NCI-H774 (cell line): ENCODE measurements around the gene CXADR.
"Not testable (repeated sequence)": the region's sequence is repeated elsewhere in the genome, so short reads cannot be mapped to it uniquely, and the experiment has no call there.

Experiments used
- DNase-seq: peaks from one replicate; lab custom pipeline; 2025; lab: John Stamatoyannopoulos, UW

The CXADR gene

DNA sequence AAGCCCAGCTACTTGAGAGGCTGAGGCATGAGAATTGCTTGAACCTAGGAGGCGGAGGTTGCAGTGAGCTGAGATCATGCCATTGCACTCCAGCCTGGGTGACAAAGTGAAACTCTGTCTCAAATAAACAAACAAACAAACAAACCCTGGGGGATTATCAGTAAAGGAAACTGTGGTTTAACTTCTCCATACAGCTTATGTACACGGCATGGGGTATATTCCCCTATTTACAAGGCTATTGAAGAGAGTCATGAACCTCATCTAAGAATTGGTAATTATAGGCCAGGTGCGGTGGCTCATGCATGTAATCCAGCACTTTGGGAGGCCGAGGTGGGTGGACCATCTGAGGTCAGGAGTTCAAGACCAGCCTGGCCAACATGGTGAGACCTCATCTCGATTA lies 9.9 kb upstream of the CXADR start:
- not testable (repeated sequence) for DNase-seq

DNA sequence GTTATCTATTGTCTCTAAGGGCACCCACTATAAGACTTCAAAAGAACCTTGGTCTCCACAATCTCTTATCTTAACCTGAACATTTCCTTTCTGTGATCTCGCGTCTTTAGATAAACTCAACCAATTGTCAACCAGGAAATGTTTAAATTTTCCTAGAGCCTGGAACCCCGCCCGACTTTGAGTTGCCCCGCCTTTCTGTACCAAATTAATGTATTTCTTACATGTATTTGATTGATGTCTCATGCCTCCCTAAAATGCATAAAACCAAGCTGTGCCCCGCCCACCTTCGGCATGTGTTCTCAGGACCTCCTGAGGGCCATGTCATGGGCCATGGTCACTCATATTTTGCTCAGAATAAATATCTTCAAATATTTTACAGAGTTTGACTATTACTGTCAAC lies 5.9 kb upstream of the CXADR start:
- no peak for DNase-seq

DNA sequence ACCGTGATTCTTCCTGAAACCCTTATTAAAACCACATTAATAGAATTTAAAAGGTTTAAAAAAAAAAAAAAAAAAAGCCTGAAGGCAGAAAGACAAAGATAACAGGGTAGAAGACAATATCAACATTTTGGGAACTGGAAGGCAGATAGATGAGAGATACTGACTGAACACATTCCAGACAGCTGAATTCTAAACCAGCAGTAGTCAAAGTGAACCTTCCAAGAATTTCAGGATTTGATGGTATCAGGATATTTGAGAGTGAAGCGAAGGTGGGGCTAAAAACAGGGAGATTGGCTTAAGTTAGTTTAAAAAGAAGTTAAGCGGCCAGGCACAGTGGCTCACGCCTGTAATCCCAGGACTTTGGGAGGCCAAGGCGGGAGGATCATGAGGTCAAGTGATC lies 5.3 kb upstream of the CXADR start:
- DNase-seq, result no peak

DNA sequence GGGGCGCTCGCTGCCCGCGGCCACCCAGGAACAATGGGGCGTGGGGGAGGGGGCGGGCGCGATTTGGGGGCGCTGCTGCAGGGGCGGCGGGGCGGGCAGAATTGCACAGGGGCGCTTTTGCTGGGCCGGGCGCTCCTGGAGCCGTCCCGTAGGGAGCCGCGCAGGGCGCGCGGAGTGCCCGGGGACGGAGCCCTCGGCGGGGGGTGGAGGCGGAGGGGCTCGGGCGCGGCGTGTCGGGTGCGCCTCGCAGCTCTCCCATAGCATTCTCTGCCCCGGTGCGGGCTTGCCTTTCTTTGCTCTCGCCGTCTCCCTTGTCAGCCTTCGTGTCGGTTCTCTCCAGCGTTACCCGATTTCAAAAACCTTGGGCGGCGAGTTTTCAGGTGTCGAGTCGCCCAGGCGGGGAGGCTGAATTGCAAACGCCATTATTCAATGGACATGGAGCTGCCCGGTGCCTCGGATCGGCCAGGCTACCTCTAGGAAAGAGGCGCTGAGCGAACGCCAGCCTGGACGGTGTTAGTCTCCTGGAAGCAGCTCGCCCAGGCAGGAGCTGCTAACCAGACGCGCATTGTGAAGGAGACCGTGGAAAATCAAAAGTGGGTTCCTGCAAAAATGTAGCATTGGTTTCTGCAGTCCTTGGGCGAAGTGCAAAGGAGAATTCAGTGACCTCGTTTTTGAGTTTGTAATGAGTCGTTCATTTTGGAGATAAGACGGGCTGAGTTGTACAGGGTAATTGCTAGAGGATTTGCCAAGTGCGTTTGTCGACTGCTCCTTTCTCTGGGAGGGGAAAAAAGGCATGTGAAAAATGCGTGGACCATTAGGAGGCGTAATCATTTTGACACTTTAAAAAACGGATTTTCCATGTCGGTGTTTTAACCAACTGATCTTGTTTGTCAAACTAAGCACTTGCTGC lies 626 bp downstream of the CXADR start:
- peak; percentile 43 for DNase-seq

DNA sequence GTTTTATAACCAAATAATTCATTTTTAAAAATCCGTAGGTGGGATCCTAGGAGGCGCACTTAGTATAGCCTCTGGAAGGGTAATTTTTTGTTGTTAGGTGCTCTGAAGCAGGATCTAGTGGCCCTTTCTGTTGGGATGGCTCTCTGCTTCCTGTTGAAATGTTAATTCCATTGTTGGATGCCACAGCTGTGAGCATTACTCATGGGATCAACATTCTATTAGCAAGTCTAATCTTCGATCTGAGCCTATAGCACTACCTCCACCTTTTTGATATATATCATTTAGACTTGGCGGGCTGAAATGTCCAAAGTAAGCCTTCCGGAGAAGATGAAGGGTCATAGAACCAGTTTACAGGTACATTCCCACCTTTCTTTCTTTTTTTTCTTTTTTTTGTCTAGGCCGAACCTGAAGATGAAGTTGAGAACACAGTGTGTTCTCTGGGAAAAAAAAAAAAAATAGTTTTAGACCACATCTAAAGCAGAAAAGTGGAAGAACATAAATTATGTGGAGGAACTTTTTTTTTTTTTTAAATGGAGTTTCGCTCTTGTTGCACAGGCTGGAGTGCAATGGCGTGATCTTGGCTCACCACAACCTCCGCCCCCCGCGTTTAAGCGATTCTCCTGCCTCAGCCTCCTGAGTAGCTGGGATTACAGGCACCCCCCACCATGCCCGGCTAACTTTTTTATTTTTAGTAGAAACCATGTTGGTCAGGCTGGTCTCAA lies 1.4 kb downstream of the CXADR start:
- no peak for DNase-seq

DNA sequence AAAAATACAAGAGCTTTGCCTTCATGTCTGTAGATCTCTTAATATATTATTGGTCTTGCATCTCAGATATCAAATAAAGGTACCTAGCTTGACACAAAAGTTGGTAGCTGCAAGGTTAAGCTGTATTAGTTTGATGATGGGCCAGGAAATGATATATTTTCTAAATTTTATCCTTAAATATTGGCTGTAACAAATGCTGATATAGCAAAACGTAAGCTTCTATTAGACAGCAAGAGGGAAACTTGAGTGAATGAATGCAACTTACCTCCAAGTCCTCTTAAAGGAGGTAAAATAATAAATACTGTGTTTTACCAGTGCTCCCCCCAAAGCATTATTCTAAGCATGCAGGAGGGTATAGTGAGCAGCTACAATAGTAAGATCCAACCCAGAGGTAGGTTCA lies 4.2 kb downstream of the CXADR start:
- DNase-seq, result not testable (repeated sequence)

DNA sequence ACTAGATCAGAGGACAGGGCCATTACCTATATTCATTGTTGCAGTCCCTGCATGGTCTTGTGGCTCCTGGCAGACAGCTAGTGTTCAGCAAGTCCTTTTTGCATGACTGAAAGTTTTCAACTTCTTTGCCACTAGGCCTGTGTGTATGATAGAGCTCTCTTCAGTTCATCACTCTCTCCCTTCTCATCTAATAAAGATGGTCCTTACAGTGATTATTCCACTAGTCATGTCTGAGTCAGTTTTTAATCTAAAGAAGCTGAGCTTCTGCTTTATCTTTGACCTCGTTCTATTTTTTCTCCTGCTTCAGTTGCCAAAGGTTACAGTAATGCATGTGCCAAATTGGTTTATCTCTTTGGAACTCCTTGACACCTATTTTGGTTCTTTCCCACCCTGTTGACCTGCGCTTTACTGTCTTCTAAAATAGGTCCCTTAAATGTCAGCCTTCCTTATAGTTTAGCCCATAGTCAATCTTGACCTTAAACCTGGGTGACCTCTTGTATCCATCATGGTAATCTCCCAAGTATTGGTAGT lies 6.4 kb downstream of the CXADR start:
- no peak for DNase-seq

DNA sequence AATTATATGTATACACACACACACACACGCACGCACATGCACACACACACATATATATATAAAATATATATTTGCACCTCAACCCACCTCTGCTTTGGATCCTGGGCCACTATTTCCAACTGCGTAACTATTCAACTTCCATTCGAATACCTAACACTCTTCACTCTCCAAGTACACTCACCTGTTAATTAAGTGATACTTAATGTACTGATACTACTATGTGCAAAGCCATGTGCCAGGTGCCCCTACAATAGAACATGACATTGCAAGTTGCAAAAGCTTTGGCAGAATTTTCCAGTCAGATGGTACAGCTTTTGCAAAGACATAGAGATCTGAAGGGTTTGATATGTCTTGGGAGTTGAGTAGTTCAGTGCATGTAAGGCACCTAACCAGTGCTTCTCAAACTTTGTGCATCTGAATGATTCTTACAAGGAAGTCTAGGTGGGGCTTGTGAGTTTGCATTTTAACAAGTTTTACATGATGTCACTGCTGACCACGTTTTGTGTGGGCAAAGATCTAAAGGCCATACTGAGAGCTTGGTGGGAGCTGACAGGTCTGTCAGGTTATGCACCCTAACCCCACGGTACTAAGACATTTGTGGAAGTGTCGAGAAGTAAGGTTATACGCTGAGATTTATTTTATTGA lies 7.2 kb downstream of the CXADR start:
- no peak for DNase-seq

DNA sequence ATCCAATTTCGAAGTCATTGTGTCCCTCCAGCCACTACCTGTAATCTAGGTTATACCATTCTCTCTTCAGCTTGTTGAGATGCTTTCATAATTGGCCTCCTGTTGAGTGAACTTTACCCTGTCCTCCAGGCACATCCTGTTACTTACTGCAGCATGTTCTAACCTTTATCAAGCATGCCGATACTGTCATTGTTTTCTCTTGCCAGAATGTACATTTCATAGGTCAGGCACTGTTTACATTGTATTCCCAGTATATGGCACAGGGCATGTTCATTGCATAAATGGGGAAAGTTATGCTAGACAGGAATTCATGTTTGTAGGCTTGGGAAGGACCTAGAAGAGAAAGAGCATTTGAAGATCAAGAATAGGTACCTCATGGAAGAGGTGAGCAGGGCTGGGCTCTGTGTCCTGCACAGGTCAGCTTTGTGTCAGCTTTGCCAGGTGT lies 10.2 kb downstream of the CXADR start:
- DNase-seq, result no peak

DNA sequence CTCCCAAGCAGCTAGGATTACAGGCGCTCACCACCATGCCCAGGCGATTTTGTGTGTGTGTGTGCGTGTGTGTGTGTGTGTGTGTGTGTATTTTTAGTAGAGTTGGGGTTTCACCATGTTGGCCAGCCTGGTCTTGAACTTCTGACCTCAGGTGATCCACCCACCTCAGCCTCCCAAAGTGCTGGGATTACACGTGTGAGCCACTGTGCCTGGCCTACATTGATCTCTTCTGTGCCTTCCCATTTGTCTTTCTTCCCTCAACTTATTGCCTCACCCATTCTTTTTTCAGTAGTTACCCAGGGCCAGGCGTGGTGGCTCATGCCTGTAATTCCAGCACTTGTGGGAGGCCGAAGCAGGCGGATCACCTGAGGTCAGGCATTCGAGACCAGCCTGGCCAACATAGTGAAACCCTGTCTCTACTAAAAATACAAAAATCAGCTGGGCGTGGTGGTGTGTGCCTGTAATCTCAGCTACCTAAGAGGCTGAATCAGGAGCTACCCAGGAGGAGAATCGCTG lies 11.2 kb downstream of the CXADR start:
- DNase-seq, result not testable (repeated sequence)

DNA sequence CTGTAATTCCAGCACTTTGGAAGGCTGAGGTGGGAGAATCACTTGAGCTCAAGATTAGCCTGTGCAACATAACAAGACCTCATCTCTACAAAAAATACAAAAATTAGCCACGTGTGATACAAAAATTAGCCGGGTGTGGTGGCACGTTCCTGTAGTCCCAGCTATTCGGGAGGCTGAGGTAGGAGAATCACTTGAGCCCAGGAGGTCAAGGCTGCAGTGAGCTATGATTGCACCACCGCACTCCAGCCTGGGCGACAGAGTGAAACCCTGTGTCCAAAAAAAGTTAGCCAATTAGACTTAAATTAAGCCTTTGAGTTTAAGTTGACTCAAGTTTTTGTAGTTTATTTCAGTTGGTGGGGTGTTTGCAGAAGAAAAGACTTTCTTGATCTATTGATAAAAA lies 11.8 kb downstream of the CXADR start:
- DNase-seq, result no peak

DNA sequence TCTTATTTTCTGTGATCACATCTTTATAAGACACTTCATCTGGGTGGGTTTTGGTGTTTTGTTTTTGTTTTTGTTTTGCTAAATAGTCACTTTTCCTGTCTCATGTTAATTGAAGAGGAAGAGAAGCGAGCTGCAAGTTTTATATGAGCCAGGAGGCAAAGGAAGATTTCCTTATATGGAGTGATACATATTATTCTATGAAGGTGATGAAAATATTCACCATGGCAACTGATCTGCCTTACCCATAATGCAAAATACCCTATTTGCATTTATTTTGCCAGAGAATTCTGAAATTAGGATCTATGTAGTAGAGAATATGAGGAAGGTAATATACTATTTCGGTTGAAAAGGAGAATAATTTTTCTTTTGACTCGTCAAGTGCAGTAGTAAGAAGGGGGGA lies 13.9 kb downstream of the CXADR start:
- no peak for DNase-seq

DNA sequence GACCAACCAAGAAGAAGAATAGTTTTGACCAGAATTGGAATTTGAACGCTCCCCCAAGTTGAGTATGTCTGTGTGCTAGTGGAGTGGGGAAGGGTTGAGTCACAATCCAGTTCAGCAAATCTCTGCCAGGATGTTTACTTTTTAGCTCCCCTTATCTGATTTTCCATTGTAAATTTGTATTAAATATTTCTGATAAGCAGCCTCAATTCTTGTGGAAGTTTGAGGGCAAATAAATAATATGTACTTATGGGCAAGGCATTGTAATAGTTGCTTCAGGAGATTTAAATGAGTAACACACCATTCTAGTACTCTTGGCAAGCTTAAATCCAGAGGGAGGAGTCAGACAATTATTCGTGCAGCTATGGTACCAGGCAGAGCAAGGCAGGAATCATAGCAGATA lies 14.4 kb downstream of the CXADR start:
- DNase-seq, result no peak

DNA sequence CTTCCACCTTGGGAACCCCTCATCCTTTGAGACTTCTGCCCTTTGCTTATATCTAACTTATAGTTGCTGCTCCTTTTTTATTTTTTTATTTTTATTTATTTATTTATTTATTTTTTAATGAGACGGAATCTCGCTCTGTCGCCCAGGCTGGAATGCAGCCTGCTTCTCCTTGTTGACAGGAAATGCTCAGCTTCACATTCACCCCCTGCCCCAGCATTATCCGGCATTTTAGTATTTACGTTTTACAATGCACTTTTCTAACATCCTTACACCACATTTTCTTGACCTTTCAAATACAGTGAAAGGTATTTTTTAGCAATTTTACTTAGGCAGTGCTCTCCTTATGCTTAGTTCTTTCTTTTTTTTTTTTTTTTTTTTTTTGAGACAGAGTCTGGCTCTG lies 14.9 kb downstream of the CXADR start:
- DNase-seq, result no peak

DNA sequence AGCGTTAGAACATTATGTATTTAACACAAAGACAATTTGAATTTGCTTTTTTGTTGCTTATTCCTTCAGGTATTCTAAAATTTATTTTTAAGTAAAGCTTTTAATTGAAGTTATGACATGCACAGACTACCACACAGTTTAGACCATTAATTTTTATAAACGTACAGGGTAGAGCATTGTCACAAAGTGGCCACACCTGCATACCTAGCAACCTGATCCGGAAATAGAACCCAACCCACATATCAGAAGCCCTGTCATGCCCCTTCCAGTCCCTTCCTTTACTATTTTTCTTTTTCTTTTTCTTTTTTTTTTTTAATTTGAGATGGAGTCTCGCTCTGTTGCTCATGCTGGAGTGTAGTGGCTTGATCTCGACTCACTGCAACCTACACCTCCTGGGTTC lies 16.8 kb downstream of the CXADR start:
- DNase-seq, result no peak

DNA sequence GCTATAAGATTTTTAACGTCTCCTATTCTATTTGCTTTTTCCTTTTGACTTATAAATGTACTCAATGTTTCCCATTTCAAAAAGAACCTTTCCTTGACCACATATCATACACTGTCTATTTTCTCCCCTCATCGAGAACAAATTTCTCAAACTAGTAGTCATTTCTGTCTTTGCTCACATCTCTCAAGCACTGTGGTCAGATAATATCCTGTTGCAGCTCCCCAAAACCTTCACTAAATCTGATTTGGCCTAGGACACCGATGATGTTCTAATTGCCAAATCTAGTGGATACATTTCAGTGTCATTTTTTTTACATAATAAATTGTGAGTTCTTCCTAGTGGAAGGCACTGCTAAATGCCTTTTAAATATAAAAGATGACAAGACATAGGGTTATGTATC lies 19.4 kb downstream of the CXADR start:
- DNase-seq, result no peak

DNA sequence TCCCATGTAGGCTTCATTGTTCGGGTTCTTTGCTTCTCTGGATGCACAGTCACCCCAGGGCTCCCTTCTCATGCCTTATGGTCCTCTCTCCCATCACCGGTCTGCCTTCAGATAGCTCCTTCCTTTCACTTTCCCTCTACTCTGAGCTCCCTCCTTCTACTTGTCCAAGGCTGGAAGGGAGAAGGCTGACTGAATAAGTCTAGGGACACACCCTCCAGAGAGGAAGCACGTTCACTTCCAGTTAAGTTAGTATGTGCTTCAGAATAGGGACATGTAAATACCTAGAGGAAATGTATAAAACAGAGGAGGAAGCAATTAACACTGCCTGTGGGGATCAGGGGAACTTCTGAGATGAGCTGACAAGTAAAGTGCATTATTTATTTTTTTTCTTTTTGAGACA lies 23.5 kb downstream of the CXADR start:
- DNase-seq, result no peak

DNA sequence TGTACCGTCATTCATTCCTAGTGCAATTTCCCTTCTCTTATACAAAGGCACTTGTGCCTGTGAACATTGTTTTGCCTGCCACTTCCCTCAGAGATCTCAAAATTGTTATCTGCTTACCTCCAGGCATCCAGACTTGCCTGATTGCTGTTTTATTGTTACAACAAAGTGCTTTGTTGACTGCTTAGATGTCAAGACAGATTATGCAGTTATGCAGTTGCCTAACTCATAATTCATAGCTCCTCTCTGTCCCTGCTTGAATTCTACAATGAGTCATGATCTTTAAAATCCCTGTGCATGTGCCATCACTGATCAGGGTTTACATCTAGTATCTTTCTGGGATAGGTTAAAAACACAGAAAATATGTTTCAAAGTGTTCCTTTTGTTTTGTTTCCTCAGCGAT lies 24.5 kb downstream of the CXADR start:
- no peak for DNase-seq

DNA sequence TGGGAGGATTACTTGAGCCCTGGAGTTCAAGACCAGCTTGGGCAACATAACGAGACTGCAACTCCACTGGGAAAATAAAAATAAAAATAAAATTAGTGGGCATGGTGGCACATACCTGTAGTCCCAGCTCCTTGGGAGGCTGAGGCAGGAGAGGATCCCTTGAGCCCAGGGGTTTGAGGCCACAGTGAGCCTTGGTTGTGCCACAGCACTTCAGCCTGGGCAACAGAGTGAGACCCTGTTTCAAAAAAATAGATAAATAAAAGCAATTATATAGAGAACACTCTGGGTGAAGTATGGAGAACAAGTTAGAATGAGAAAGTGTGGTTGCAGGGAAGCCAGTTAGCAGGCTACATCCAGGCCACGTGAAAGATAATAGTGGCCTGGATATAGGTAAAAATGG lies 25.7 kb downstream of the CXADR start:
- no peak for DNase-seq

DNA sequence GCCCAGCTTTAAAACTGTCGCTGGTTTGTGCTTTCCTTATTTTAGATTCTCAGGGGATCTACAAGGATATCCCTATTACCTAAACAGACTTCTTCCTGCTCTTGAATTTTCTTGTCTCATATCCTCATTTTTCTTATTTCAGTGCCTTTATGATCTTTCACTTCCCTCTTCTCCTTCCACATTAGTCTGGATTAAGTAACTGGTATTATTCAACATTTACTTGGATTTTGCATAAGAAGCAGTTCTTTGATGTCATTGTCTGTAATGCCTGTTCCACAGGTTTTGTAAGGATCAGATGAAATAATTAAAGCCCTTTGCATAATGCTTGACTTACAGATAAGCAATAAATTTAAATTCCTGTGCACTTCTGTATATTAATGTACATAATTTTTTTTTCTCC lies 26.5 kb downstream of the CXADR start:
- no peak for DNase-seq

DNA sequence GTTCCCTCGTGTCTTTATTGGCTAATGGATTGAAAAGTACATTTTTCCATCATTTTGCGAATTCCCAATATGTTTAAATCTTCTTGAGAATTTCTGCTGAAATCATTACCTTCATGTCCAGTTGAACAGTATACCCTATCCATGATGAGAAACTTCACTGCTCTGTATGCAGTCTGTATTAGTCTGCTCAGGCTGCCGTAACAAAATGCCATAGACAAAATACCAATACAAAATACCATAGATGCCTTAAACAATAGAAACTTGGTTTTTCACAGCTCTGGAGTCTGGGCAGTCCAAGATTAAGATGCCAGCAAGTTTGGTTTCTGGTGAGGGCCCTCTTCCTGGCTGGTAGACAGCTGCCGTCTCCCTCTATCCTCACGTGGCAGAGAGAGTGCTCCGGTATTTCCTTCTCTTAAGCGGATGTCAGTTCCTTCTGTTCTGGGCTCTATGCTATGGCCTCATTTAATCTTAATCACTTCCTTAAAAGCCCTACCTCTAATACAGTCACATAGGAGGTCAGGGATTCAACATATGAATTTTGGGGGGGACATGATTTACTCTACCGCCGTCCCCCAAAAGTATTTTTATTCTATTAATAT lies 27.0 kb downstream of the CXADR start:
- no peak for DNase-seq

DNA sequence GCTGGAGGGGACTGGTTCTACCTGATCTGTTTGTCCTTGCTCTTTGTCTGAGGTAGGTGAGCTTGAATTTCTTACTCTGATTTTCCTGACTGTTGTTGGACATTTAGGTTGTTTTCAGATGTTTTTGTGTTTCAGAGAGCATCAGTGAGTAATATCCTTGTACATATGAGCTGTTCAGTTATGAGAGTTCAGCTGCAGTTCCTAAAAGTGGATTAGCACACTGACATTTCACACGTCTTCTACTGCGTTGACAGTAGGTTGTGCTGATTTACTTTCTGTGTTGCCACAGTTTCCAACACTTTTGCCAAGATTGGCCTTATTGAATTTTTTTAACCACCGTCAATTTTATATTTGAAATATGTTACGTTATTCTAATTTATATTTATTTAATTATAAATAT lies 27.7 kb downstream of the CXADR start:
- DNase-seq, result no peak
